Measurements from ENCODE around the gene MRPS22. TPM values are rescaled to one million over a fixed set of nuclear protein-coding genes. Genes with fewer than 3 reads are reported as not detected.

Gene MRPS22
- total RNA-seq, 1 donor from 2014 or later: 87.7 TPM

DNA sequence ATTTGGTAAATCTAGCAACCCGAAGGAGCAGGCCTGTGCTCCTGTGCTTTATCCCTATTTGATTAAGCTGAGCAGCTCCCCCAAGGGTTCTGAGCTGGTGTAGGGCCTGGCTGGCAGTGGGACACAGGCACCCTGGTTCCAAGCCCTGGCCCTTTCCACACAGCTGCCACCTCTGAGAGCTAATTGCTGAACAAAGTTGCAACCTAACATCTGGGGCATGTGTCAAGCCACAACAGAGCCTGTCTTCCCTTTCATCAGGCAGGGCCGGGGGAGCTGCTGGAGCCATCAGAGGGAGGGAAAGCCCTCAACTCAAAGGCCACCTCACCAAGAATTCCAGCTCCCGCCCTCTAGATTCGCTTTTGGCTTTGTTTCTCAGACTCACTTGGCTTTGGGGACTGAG, 17.1 kb upstream of the MRPS22 start:
- TF ChIP-seq CTCF (IDR thresholded peaks at IDR 0.05; ENCODE audit: borderline replicate concordance): no peak
- no peaks in the 10 kb centered on the region for H3K36me3 ChIP-seq
- peaks cover 41% of the 10 kb centered on the region for H3K27me3 ChIP-seq (ENCODE audit: low read depth)
- no peak overlapping the region for H3K4me3 ChIP-seq
- H3K27ac ChIP-seq (replicated peaks): no peak overlapping the region
- no peak for DNase-seq
- H3K9me3 ChIP-seq (replicated peaks): no peaks in the 10 kb centered on the region
- peaks cover 8% of the 10 kb centered on the region for H3K4me1 ChIP-seq
- intact Hi-C loops (cut with micrococcal nuclease): loop anchor here (5.0 kb wide), 1 partner anchor 214 kb away; no protein-coding TSS in a partner anchor

- Histone ChIP-seq H3K4me1 (peaks cover 8% of the 10 kb centered on the region), H3K4me3 (no peak overlapping the region), H3K36me3 (no peaks in the 10 kb centered on the region), H3K27ac (replicated peaks) (no peak overlapping the region), H3K27me3 (ENCODE audit: low read depth) (peaks cover 46% of the 10 kb centered on the region), H3K9me3 (replicated peaks) (no peaks in the 10 kb centered on the region)
- no peak for DNase-seq
- no peak for TF ChIP-seq CTCF (IDR thresholded peaks at IDR 0.05; ENCODE audit: borderline replicate concordance)
- intact Hi-C loops (cut with micrococcal nuclease): loop anchor here (5.0 kb wide), 1 partner anchor 215 kb away; no protein-coding TSS in a partner anchor
Measured at GRCh38 chr3:139327231-139327630, 16.6 kb upstream of the MRPS22 start.

DNA sequence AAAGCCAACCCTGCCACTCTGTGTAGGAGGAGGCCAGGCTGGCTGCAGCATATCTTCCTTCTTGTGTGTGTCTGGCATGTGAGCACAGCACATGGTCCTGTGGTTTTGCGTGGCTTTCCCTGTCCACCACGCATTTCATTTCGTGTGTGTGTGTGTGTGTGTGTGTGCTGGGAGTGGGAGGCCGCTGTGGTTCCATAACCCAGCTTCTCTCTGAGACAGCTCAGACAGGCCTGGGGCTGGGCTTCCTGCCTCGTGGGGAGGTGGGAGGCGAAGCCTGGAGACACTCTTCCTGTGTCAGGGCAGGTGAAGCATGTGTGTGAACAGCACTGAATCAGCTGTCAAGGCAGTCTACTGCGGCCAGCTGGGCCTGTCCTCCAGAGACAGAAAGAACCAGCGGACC, 16.0 kb upstream of the MRPS22 start:
- Histone ChIP-seq H3K36me3 (no peaks in the 10 kb centered on the region), H3K27ac (replicated peaks) (no peak overlapping the region), H3K9me3 (replicated peaks) (no peaks in the 10 kb centered on the region), H3K27me3 (ENCODE audit: low read depth) (peaks cover 49% of the 10 kb centered on the region), H3K4me1 (peaks cover 8% of the 10 kb centered on the region), H3K4me3 (no peak overlapping the region)
- intact Hi-C loops (cut with micrococcal nuclease): loop anchor here (5.0 kb wide), 1 partner anchor 216 kb away; no protein-coding TSS in a partner anchor
- no peak for TF ChIP-seq CTCF (IDR thresholded peaks at IDR 0.05; ENCODE audit: borderline replicate concordance)
- no peak for DNase-seq

- no peak for DNase-seq
- no peaks in the 10 kb centered on the region for H3K36me3 ChIP-seq
- TF ChIP-seq CTCF (IDR thresholded peaks at IDR 0.05; ENCODE audit: borderline replicate concordance): no peak
- peaks cover 8% of the 10 kb centered on the region for H3K4me1 ChIP-seq
- H3K27ac ChIP-seq (replicated peaks): no peak overlapping the region
- intact Hi-C loops (cut with micrococcal nuclease): loop anchor here (5.0 kb wide), 1 partner anchor 216 kb away; no protein-coding TSS in a partner anchor
- peaks cover 45% of the 10 kb centered on the region for H3K27me3 ChIP-seq (ENCODE audit: low read depth)
- H3K4me3 ChIP-seq: no peak overlapping the region
- H3K9me3 ChIP-seq (replicated peaks): no peaks in the 10 kb centered on the region
Measured at GRCh38 chr3:139328356-139328755, 15.5 kb upstream of the MRPS22 start.

DNA sequence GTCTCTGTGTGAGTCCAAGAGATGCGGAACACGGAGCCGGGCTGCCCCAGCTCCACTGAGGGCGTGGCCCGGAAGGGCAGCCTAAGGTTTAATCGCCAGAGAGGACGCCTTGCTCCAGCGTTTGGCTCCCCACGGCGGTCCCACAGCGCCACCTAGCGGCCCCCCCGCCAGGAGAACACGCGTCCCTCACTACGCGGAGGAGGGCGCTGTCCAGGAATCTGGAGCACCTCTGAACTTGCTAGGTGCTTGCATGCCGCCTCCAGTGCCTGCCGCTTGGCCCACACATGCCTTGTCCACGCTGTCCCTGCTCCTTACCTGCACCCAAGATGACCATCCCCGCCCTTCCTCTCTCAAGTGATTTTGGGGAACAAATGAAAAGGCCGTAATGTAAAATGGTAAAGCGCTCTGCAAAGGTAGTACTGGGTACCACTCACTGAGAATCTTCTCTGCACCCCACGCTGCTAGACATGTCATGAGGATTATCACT, 14.4 kb upstream of the MRPS22 start:
- Histone ChIP-seq H3K4me3 (peak overlapping the region; percentile 42), H3K4me1 (peaks cover 8% of the 10 kb centered on the region), H3K36me3 (no peaks in the 10 kb centered on the region), H3K27ac (replicated peaks) (no peak overlapping the region), H3K27me3 (ENCODE audit: low read depth) (peaks cover 42% of the 10 kb centered on the region), H3K9me3 (replicated peaks) (no peaks in the 10 kb centered on the region)
- peak; percentile 85 for DNase-seq
- intact Hi-C loops (cut with micrococcal nuclease): loop anchor here (5.0 kb wide), 1 partner anchor 217 kb away; no protein-coding TSS in a partner anchor
- TF ChIP-seq CTCF (IDR thresholded peaks at IDR 0.05; ENCODE audit: borderline replicate concordance): peak; percentile 98

Measured in left ventricle myocardium inferior (tissue), 1 donor.